ENCODE results near the gene TPCN1.

The TPCN1 gene

GRCh38 chr12:113317122-113317521 lies 95.9 kb downstream of the TPCN1 start:
- DNase-seq: no peak

DNA sequence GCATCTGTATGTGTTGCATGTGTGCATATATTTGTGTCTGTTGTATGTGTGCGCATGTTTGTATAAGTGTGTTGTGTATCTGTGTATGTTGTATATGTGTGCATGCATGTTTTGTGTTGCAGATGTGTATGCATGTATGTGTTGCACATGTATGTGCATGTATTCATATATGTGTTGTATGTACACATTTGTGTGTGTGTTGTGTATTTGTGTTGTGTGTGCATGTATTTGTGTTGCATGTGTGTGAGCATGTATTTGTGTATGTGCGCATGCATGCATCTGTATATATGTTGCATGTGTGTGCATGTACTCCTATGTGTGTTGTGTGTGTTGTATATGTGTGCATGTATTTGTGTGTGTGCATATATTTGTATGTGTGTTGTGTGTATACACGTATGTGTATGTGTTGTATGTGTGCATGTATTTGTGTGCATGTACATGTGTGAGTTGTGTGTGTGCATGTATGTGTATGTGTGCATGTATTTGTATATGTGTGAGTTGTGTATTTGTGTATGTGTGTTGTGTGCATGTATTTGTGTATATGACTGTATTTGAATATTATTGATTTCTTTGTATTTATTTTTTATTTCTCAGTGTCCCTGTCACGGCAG lies 96.9 kb downstream of the TPCN1 start:
- no peak for DNase-seq

- DNase-seq: no peak
These were observed 97.8 kb downstream of the TPCN1 start for GRCh38 chr12:113318900-113319628.

GRCh38 chr12:113320401-113320800 lies 99.1 kb downstream of the TPCN1 start:
- no peak for DNase-seq

DNA sequence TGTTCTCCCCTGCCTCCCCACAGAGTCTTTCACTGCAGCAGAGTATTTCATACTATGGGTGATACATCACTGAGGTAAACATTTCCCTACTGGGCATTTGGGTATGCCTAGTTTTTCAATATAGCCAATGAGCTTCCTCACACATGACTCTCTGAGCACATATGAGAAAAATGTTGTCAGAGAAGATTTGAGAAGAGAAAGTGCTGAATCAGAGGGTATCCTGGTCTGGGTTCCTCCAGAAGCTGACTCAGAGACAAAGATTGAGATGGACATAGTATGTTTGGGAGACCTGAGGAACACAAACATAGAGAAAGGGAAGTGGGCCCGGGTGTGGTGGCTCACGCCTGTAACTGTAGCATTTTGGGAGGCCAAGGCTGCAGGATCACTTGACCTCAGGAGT lies 101.1 kb downstream of the TPCN1 start:
- DNase-seq: no peak

GRCh38 chr12:113325916-113326315 lies 104.7 kb downstream of the TPCN1 start:
- no peak for DNase-seq

DNA sequence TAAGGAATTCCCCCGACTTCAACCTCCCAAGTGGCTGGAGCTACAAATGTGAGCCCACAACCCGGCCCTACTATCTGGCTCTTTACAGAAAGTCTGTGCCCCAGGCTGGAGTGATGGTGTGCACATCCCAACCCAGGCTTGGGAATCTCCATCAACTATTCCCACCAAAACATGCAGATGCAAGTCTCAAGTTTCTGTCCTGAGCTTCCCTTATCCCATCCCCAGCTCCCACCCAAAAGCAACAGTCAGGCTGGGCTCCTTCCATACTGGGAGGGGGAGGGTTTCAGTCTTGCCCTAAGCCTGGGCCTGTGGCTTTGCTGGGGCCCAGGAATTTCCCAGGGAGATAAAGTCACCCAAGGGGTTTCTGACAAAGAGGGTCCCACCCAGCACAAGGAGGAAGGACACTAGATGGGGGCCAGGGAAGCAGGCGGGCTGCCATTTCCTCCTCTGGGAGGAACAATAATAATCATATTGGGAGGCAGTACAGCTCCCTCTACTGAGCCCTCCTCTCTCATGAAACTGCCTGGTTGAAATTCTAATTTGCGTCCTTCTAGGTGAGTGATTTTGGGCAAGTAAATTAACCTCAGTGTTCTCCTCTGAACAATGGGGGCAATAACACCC lies 105.6 kb downstream of the TPCN1 start:
- DNase-seq: no peak

DNA sequence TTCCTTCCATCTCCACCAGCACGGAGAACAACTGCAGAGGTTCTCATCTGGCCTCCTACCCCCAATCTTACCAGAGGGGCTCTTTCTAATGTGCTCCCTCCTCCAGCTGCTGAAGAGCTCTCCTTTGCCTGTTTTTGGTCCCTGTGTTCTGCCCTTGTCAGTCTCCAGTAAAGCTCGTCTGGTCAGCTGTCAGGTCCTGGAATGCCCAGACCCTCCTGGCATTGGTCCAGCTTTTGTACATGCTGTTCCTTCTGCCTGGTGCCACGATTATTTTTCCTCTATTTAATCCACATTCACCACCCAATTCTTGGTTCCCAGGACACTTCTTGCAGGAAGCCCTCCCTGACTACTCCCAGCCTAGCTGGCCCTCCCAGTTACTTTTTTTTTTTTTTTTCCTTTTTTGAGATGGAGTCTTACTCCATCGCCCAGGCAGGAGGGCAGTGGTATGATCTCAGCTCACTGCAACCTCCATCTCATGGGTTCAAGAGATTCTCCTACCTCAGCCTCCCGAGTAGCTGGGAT lies 107.2 kb downstream of the TPCN1 start:
- no peak for DNase-seq

- DNase-seq: no peak
These were observed 107.9 kb downstream of the TPCN1 start for GRCh38 chr12:113329022-113329790.

GRCh38 chr12:113329791-113330417 lies 108.6 kb downstream of the TPCN1 start:
- no peak for DNase-seq

DNA sequence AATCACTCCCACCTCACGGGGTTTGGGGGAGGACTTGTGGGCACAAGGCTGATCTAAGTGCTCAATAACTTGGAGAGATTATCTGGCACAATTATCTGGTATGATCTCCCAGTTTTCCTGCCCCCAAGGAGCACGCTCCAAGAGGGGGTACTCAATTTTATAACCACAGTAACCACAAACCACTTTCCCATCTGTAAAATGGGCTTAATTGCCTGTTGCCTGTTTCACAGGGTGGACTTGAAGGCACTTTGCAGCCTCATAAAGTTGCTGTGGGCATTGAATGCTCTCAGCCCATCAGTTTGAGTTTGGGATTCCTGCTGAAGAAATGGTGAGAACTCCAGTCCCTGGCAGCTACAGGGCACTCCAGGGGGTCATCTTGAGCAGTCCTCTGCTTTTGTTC lies 109.2 kb downstream of the TPCN1 start:
- DNase-seq: no peak

DNA sequence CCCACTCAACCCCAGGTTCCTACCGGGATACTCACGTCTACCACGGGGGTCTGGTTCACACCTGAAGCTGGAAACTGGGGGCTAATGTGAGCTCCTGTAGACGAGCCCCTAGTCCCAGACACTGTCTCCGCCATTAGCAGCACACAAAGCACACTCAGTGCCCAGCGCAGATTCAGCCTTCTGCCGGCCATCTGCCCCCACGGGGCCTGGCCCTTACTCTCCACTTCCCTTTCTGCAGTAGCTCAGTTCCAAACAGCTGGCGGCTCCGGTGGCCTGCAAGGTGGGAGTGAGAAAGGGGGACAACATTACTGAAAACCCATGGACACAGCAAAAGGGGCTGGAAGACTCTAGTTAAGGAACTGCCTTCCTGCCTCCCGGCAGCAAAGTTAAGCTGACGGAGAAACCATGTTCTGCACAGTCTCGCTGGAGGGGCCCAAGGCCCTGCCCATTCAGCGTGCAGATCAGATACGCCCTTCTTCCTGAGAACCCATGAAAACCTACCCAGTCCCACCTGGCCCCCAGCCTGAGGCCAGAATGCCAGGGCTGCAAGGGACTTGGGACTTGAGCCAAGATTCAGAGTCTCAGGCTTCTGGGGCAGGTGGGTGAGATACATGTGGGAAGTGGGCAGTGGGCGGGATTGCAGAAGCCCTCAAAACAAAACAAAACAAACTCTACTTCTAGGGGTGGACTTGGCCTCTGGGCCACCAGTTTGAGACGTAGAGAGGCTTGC lies 111.6 kb downstream of the TPCN1 start:
- DNase-seq: no peak

DNA sequence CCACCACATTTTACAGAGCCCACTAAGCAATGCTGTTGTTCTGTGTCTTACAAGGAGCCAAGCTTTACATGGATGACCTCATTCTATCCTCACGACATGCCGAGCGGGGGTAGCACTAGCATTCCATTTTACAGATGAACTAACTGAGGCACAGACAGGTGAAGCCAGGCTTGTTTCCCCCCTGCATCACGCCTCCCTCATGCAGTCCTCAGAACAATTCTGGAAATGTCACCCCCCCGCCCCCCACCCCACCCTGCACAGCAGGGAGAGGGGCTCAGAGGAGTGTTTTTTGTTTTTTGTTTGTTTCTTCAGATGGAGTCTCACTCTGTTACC lies 112.1 kb downstream of the TPCN1 start:
- DNase-seq: no peak

- DNase-seq: no peak
These were observed 112.9 kb downstream of the TPCN1 start for GRCh38 chr12:113333877-113334785.

DNA sequence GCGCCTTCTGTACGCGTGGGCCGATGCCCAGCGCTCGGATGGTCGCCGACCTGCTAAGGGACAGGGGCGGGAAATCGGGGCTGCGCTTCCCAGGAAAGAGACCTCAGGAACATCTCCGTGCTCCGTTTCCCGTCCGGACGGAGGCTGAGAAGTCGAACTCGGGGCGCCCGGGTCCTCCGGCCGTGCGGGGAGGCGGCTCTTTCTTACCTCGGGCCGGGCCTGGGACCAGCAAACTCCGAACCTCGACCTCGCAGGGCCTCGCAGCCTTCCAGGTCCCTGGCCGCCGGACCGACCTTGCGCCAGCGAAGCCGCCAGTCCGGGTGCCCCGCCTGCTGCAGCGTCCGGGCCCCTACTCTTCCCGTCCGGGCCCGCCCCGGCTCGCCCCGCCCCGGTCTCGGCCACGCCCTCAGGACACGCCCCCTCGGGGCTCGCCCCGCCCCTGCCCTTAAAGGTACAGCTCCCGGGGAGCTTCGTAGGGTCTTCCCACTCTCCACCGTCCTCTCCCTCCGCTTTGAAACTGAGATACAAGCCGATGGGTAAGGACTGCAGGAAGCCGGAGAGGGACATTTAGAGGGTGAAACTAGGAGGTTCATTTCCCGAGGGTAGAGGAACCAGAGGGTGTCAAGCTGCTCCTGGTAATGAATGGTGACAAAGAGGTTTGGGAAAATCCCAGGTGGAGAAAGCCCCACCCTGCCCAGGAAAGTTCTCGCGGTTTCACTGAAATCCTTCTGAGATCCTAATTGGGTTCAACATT lies 113.7 kb downstream of the TPCN1 start, which contains the start of gene SLC8B1:
SLC8B1 (minus strand) TSS at position 324 of the 754 bp plus-strand sequence. CDS start 2,231 bp downstream, outside the sequence.
- peak; percentile 71 to 88 (median 81) for DNase-seq

DNA sequence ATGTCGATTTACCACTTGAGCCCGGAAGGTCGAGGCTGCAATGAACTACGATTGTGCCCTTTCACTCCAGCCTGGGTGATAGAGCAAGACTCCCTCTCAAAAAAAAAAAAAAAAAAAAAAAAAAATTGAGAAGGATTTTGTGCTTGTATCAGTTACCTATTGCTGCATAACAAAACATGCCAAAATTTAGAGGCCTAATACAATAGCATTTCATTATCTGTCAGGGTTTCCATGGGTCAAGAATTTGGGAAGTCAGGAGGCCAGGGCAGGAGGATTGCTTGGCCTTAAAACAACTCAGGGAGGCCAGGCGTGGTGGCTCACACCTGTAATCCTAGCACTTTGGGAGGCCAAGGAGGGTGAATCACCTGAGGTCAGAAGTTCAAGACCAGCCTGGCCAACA lies 118.3 kb downstream of the TPCN1 start:
- no peak for DNase-seq

- no peak for DNase-seq
These were observed 118.8 kb downstream of the TPCN1 start for GRCh38 chr12:113340061-113340460.

- no peak for DNase-seq
These were observed 120.3 kb downstream of the TPCN1 start for GRCh38 chr12:113341535-113341934.

DNA sequence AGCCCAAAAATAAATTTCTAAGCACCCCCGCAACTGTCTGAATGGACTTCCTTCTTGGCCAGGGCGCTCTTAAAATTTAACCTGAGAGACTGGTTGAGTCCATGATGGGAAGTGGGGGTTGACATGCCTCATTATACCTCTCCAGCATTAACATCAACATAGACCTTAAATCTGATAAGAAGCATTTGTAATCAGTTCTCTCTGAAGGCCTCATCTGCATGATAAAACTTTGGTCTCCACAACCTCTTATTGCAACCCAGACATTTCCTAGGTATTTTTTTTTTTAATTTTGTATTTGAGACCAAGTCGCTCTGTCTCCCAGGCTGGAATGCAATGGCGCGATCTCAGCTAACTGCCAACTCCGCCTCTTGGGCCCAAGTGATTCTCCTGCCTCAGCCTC lies 124.1 kb downstream of the TPCN1 start:
- DNase-seq: no peak

- DNase-seq: no peak
These were observed 125.1 kb downstream of the TPCN1 start for GRCh38 chr12:113346353-113346752.
